ENCODE results near the gene IGSF9. TPM values are rescaled to one million over a fixed set of nuclear protein-coding genes. Genes with fewer than 3 reads are reported as not detected.

IGSF9 gene
- total and polyA plus RNA-seq, 2 of the 4 experiments (the other 2 are of a cell fraction), result 0.05 TPM; not detected in 1

DNA sequence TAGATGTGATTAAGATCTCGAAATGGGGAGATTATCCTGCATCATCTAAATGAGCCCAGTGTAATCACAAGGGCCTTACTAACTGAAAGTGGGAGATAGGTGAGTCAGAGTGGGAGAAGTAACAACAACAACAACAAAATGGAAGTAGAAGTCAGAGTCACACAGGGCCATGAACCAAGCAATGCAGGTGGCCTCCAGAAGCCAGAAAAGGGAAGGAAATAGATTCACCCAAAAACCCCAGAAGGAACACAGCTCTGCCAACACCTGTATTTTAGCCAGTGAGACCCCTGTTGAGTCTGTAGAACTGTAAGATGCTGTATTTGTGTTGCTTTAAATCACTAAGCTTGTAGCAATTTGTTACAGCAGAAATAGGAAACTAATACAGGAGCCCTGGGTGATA, 24.2 kb downstream of the IGSF9 start:
- H3K79me1 ChIP-seq (ENCODE audit: low read depth in 1 of 2, low read length in 2 of 2), result peaks cover 9 to 75% of the 10 kb centered on the region in 2 experiments
- H3K27ac ChIP-seq (ENCODE audit: insufficient read depth, low read length), result no peak overlapping the region
- H3K9ac ChIP-seq (ENCODE audit: low read depth, low read length), result no peak overlapping the region
- no peak overlapping the region for H4K5ac ChIP-seq (ENCODE audit: low read depth, low read length)
- H2BK15ac ChIP-seq (ENCODE audit: low read depth, low read length), result no peak overlapping the region
- no peak overlapping the region; the same call in 1 of the 2 replicates for H3K4ac ChIP-seq (ENCODE audit: low read depth, low read length)
- no peaks in the 10 kb centered on the region for H3K9me3 ChIP-seq (ENCODE audit: control insufficient read depth, insufficient read depth, low read length)
- H4K91ac ChIP-seq (ENCODE audit: insufficient read depth, low read depth, low read length), result no peak overlapping the region
- H2BK5ac ChIP-seq (ENCODE audit: low read depth, low read length, poor library complexity, severe bottlenecking), result peak overlapping the region; percentile 78
- H3K9me1 ChIP-seq (ENCODE audit: insufficient read depth, low read length), result peaks cover 34% of the 10 kb centered on the region
- CTCF ChIA-PET, result interaction anchor here (0.7 to 1.3 kb wide), 2 partner anchors 30 to 33 kb away, joined by 3 read pairs; no protein-coding TSS in a partner anchor
- dilution Hi-C loops (cut with HindIII; ENCODE audit: low sequenced_read_pairs, unreplicated experiment), result no loop called here
- ATAC-seq (ENCODE audit: low read depth) (no peak), DNase-seq (peak; percentile 21)
- no peak overlapping the region for H3K56ac ChIP-seq (ENCODE audit: extremely low read depth, insufficient read depth, low read length)
- TF ChIP-seq MXI1 (IDR thresholded peaks at IDR 0.05; ENCODE audit: borderline replicate concordance, low read depth, low read length), result no peak
- TF ChIP-seq CHD1 (IDR thresholded peaks at IDR 0.05; ENCODE audit: low read depth, low read length), result no peak
- TF ChIP-seq NFE2L2 (IDR thresholded peaks at IDR 0.05; ENCODE audit: low read depth, low read length), result no peak
- TF ChIP-seq MAZ (IDR thresholded peaks at IDR 0.05; ENCODE audit: borderline replicate concordance, low read depth, low read length), result no peak
- no peak for TF ChIP-seq CEBPB (IDR thresholded peaks at IDR 0.05; ENCODE audit: low read depth, low read length)
- no peak for TF ChIP-seq RCOR1 (IDR thresholded peaks at IDR 0.05; ENCODE audit: insufficient replicate concordance, low read length)
- peaks cover 34% of the 10 kb centered on the region for H3K4me1 ChIP-seq (ENCODE audit: control insufficient read depth, insufficient read depth, low read length)
- peak overlapping the region; percentile 79; the same call in 1 of the 2 replicates for H2AK5ac ChIP-seq (ENCODE audit: low read depth, low read length)
- peaks cover 35% of the 10 kb centered on the region for H3K36me3 ChIP-seq (ENCODE audit: control insufficient read depth, insufficient read depth, low read length)
- no peak overlapping the region for H3K23ac ChIP-seq (ENCODE audit: low read depth, low read length)
- H2AK9ac ChIP-seq (replicated peaks; ENCODE audit: low read depth, low read length, poor library complexity), result no peak overlapping the region
- H3K27me3 ChIP-seq (ENCODE audit: control insufficient read depth, insufficient read depth, low read length), result no peaks in the 10 kb centered on the region
- no peak overlapping the region for H3K18ac ChIP-seq (ENCODE audit: low read depth, low read length)
- WGBS, 2 experiments (ENCODE audit: extremely low coverage in 2 of 2, insufficient read length in 1 of 2), result no CpG with 5 or more reads among the region's 1 CpG
- POLR2A ChIA-PET (ENCODE audit: unreplicated experiment), result no interaction called here
- H2AFZ ChIP-seq (replicated peaks; ENCODE audit: low read length, poor library complexity), result no peak overlapping the region
- no peak overlapping the region; a peak in 1 of 4 replicates for H4K8ac ChIP-seq (ENCODE audit: low read depth in 2 of 2, low read length in 2 of 2)
- peaks cover 73% of the 10 kb centered on the region for H4K20me1 ChIP-seq (ENCODE audit: insufficient read depth, low read length)
- no peak overlapping the region for H2BK20ac ChIP-seq (ENCODE audit: low read depth, low read length)
- intact Hi-C loops (cut with micrococcal nuclease), result loop anchor here (10.0 kb wide), 1 partner anchor 294 kb away; no protein-coding TSS in a partner anchor
- no peak overlapping the region for H3K4me2 ChIP-seq (ENCODE audit: low read depth, low read length)
- in situ Hi-C loops (cut with MboI; ENCODE audit: low sequenced_read_pairs), result no loop called here
- no peak overlapping the region for H3K4me3 ChIP-seq (ENCODE audit: insufficient read depth, low read depth, low read length)
- BruUV-seq (replicated peaks), result no TSS peak
- H3K14ac ChIP-seq (replicated peaks; ENCODE audit: low read depth, low read length), result no peak overlapping the region; the same call in 1 of the 2 replicates
- no peak overlapping the region for H2BK120ac ChIP-seq (ENCODE audit: low read depth, low read length)

Measured in IMR-90 (cell line).